Stomach (tissue), 4 donors: Measurements from ENCODE around the gene ZNF423.

Source experiments
- CTCF ChIP-seq, 7 experiments: fragments of 450-650 bp in 4 of 7; fragments of 200-600 bp in 3 of 7; sonication (generic) in 3 of 7; IDR thresholded peaks; one replicate each; pipeline ENCODE4 v1.5.1; 2016 to 2019; ENCODE audit warnings: antibody characterized with exemption in 7 of 7, control low read depth in 2 of 7, mild to moderate bottlenecking in 1 of 7
- EP300 ChIP-seq: sonication (generic); formaldehyde crosslinking; IDR thresholded peaks from one replicate; pipeline ENCODE4 v1.6.1; 2017; ENCODE audit warnings: antibody characterized with exemption
- POLR2A ChIP-seq, 4 donors: fragments of 450-650 bp; IDR thresholded peaks; one replicate each; pipeline ENCODE4 v1.6.1; 2016; ENCODE audit warnings: antibody characterized with exemption in 4 of 4, control low read depth in 2 of 4, mild to moderate bottlenecking in 1 of 4, moderate library complexity in 1 of 4
- POLR2AphosphoS5 ChIP-seq, 3 donors: sonication (generic); formaldehyde crosslinking; IDR thresholded peaks; one replicate each; pipeline ENCODE4 v1.6.1; 2016; ENCODE audit warnings: antibody characterized with exemption in 3 of 3

DNA sequence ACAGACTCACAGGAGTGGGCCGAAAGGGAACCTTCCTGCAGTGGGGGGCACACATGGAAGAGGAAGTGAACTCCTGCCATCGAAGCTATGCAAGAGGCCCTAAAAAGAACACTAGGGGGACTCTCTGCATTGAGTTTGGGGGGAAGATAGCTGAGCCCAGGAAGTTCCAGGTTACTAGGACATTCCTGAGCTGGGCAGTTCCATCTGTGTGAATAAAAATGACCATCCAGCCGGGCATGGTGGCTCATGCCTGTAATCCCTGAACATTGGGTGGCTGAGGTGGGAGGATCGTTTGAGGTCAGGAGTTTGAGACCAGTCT is 211.8 kb downstream of the ZNF423 start:
- TF ChIP-seq CTCF (IDR thresholded peaks at IDR 0.05) (no peak), POLR2AphosphoS5 (IDR thresholded peaks at IDR 0.05) (no peak), POLR2A (IDR thresholded peaks at IDR 0.05) (no peak), EP300 (no peak)
